GM08714 (cell line): ENCODE data around the gene CCDC12.
A peak's percentile ranks its signal among the peaks of the same experiment; 100 is the strongest.

Experiments
- H3K4me3 ChIP-seq: fragments of 200-500 bp; sonication (Bioruptor generic); 2 replicates; pipeline ENCODE4 v1.5.1; 2014; ENCODE audit warnings: mild to moderate bottlenecking, low read length, inconsistent platforms
- ZNF274 ChIP-seq: IDR thresholded peaks from 2 replicates; pipeline ENCODE4 v1.6.1; 2012; ENCODE audit warnings: mild to moderate bottlenecking, low read depth, low read length

The CCDC12 gene

GRCh38 chr3:46888705-46889104, 87.8 kb downstream of the CCDC12 start:
- no peak overlapping the region for H3K4me3 ChIP-seq
- TF ChIP-seq ZNF274 = no peak

DNA sequence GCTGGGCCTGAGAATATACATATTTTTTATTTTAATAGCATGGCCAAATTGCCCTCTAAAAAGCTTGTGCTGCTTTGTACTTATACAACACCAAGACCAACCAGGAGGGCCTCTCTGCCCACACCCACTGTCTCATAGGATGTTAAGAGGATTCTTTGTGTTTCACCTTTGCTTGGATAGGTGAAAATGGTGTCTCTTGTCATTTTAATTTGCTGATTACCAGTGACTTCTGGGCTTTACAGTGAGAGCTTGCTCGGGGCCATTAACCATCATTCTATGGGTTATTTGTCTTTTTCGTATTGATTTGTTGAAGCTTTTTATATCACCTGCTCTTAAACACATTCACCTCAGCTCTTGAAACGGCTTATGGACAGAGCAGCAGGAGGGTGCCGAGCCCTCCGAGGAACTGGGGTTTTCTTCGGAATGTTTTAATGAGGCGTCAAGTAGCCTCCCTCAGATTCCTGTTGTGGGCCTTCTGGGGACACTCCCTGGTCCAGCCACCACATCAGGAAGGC, 88.5 kb downstream of the CCDC12 start:
- no peak for TF ChIP-seq ZNF274
- no peak overlapping the region for H3K4me3 ChIP-seq

DNA sequence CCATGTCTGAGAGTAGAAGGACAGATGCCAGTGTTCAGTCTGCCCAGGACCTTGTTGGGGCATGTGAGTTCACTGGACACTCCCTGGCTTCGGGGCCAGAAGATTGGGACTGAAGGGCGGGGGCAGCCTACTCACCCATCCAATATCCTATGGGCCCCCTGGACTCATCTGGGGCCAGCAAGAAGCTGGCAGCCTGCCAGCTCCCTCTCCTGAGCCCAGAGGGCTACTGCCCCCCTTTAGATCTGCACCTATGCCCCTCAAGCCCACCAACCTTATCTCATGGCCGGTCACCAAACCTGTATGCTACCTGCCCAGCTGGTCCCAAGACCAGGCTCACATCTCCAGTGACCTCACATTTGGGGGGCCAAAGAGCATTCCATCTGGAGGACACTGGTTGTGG, 90.9 kb downstream of the CCDC12 start:
- H3K4me3 ChIP-seq = no peak overlapping the region
- TF ChIP-seq ZNF274 = no peak

DNA sequence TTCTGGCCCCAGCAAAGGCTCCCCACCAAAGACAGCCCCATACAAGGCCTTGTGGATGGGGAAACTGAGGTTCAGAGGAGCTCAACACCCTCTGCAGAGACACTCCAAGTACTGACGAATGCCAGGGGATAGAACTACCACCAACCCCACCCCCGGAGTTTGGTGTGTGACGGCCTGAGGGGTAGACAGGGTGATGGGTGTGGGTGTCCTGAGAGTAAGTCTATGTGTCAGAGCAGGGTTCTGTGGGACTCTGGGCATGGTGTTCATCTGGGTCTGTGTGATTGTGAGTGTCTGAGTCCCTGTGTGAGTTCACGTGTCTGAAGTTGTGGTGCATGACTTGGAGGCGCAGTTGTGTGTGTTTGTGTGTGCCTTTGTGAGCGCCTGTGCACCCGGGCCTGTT, 91.6 kb downstream of the CCDC12 start:
- no peak for TF ChIP-seq ZNF274
- no peak overlapping the region for H3K4me3 ChIP-seq

DNA sequence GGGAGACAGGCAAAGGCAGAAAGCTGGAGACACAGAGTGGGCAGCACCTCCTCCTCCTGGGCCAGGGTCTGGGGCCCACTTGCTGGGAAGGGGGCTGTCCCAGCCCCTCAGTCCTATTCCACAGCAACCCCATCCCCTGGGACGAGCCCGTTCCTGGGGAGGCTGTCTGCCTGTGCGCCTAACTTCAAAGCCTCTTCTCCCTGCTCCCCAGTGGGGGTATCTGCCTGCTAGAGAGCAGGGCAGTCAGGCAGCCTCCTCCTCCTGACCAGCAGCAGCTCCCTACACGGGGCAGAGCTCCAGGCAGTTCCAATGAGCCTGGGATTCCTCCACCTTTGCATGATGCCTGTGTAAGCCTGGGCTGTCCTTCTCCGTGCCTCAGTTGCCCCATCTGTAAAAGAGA, 92.1 kb downstream of the CCDC12 start:
- no peak overlapping the region for H3K4me3 ChIP-seq
- no peak for TF ChIP-seq ZNF274

DNA sequence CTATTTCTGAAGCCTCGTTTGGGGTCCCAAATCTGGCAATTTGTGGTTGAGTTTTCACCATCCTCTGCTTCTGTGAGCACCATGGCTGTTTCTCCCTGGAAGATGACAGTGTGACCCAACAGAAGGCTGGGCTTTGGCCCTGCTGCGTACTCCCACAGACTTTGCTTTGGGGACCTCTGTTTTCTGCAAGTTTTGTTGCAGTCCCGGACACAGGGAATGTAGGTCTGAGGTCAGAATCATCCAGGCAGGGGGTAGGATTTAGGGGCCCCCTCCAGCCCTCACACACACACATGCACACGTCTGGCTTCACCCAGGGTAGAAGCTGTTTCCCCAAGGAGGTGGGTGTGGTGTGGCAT, 92.7 kb downstream of the CCDC12 start:
- TF ChIP-seq ZNF274 = no peak
- H3K4me3 ChIP-seq = no peak overlapping the region

DNA sequence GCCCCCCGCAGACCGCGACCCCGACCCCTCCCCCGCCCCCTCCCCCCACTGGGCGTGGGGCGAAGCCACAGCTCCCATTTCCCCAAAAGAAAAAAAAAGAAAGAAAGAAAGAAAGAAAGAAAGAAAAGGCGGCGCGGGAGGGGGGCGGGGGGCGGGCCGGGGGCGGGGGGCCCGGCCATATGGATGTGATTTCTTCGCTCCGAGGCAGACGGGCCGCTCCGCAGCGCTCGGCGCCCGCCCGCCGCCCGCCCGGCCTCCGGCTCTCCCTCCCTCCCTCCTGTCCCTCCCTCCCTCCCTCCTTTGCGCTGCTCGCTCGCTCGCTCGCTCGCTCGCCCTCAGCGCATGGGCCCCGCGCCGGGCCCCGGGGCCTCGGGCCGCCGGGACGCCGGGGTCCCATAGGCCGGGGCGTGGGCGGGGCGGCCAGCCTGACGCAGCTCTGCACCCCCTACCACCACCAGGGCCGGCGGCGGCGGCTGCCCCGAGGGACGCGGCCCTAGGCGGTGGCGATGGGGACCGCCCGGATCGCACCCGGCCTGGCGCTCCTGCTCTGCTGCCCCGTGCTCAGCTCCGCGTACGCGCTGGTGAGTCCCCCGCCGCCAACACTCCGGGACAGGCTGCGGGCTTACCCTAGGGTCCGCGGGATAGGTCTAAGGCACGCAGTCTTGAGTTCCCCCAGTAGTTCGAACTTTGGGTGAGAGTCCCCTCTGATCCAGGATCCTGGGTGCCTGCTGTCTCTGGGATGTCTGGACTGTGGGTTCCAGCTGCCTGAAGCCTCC, 93.3 kb downstream of the CCDC12 start:
- no peak overlapping the region for H3K4me3 ChIP-seq
- TF ChIP-seq ZNF274 = no peak

DNA sequence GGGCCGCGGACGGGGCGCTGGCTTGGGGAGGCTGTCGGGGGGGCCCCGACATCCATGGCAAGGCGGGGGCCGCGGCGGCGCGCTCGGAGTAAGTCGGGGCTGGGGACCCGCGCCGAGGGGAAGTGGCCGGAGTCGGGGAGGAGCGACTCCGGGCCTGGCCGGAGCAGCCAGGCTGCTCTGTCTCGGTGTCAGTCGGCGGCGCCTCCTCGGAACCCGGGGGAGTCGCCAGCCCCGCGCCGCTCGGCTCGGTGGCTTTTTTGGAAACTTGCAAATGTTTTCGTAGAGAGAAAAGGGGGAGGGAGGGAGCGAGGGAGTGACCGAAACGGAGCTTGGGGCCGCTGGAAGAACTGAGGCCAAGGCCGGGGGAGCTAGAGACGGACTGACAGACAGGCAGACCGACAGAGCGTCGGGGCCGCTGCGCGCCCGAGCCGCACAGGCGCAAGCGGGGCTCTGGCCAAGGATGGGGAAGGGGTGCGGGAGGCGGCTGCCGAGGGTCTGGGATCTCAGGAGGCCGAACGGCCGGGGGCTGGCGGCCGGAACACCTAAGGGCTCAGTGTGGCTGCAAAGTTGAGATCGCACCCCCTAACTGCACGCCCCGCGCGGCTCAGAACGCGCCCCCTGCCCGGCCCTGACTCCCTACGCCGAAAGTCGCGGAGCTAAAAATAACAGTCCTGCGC, 94.0 kb downstream of the CCDC12 start:
- no peak for TF ChIP-seq ZNF274
- peak overlapping the region; percentile 53; the same call in 1 of the 2 replicates for H3K4me3 ChIP-seq

- peak overlapping the region; percentile 53; the same call in 1 of the 2 replicates for H3K4me3 ChIP-seq
- no peak for TF ChIP-seq ZNF274
Observed at GRCh38 chr3:46881596-46882376, 94.8 kb downstream of the CCDC12 start.

DNA sequence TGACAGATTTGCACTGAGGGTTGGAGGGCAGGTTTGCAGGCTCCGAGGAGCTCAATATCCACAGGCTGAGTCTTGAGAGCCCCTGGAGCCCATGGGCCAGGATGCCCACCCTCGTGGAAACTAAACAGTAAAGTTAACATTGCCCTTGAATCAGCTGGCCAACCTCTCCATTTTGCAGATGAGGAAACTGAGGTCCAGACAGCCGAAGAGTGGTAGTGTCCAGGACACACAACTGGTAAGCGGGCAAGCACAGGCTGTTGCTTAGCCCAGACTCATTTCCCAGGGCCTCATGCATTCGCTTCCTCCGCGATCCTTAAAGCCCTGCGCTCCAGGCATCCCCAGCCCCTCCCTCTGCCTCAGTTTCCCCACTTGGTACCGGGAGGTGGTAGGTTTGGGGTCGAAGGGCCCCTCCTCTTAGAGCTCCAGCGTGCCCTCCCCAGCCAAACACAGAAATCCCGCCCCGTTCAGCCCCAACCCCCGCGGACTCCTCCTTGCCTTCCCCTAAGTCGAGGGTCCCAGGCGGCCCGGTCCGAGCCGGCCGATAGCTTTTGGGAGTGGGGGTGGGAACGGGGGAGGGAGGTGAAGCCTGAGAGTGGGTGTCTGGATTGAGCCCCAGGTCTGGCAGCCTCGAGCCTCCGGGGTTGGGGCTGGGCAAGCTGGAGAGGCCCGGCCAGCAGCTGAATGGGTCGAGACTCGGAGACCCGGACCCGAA, 95.5 kb downstream of the CCDC12 start:
- no peak for TF ChIP-seq ZNF274
- no peak overlapping the region for H3K4me3 ChIP-seq

- TF ChIP-seq ZNF274 = no peak
- no peak overlapping the region for H3K4me3 ChIP-seq
Observed at GRCh38 chr3:46878781-46879436, 97.6 kb downstream of the CCDC12 start.

- TF ChIP-seq ZNF274 = no peak
- H3K4me3 ChIP-seq = no peak within 1 kb of the TSS
Observed at GRCh38 chr3:46877406-46878125, 99.0 kb downstream of the CCDC12 start, which contains the start of gene PTH1R. Gene PTH1R, plus strand, starts transcription at chr3:46877721. Its CDS starts 5,839 bp downstream, at chr3:46883560.
